ENCODE results near the gene VOPP1.

GRCh38 chr7:55537458-55537990 is 34.8 kb downstream of the VOPP1 start:
- TF ChIP-seq CTCF (IDR thresholded peaks at IDR 0.05 in 2 of 3, conservative IDR thresholded peaks at IDR 0.05 in 1 of 3; ENCODE audit: insufficient read depth in 2 of 3, low read depth in 1 of 3, low read length in 3 of 3) (no peak), POLR2AphosphoS2 (IDR thresholded peaks at IDR 0.05; ENCODE audit: low read length) (no peak), ZNF592 (IDR thresholded peaks at IDR 0.05) (no peak), REST (IDR thresholded peaks at IDR 0.05; ENCODE audit: borderline replicate concordance) (no peak), REST (CRISPR knock-in tag; IDR thresholded peaks at IDR 0.05; ENCODE audit: low read depth) (no peak), NCOR1 (IDR thresholded peaks at IDR 0.05) (no peak), SNRNP70 (optimal IDR thresholded peaks at IDR 0.05; ENCODE audit: low read depth, low read length) (no peak), ZNF23 (CRISPR knock-in tag; IDR thresholded peaks at IDR 0.05) (no peak), MEIS2 (IDR thresholded peaks at IDR 0.05; ENCODE audit: partially characterized antibody) (no peak), RCOR1 (IDR thresholded peaks at IDR 0.05; ENCODE audit: borderline replicate concordance in 1 of 2, low read depth in 2 of 2, low read length in 2 of 2) (no peak), GATAD2A (IDR thresholded peaks at IDR 0.05) (no peak), EP400 (IDR thresholded peaks at IDR 0.05) (no peak), CHD2 (IDR thresholded peaks at IDR 0.05; ENCODE audit: low read depth, low read length) (no peak)
